ENCODE results near the gene KCNMB2. TPM values are rescaled to one million over a fixed set of nuclear protein-coding genes. Genes with fewer than 3 reads are reported as not detected.
A peak's percentile ranks its signal among the peaks of the same experiment; 100 is the strongest.

Gene KCNMB2
- total RNA-seq, 1 experiment from 2014 or later = not detected

GRCh38 chr3:178532476-178532875 lies 3.8 kb upstream of the KCNMB2 start:
- no peak overlapping the region for H3K4me2 ChIP-seq (ENCODE audit: low read length)
- H3K9me3 ChIP-seq (ENCODE audit: low read length) = no peaks in the 10 kb centered on the region
- DNase-seq (peak; percentile 10), ATAC-seq (no peak; the same call in 1 of the 2 replicates)
- H3K27me3 ChIP-seq (ENCODE audit: low read length) = peaks cover 66% of the 10 kb centered on the region
- H3K27ac ChIP-seq (ENCODE audit: low read length) = no peak overlapping the region
- H3K9me2 ChIP-seq (replicated peaks; ENCODE audit: low read length) = no peaks in the 10 kb centered on the region
- H3K9ac ChIP-seq (ENCODE audit: low read length) = no peak overlapping the region
- ChIA-PET CTCF (no interaction called here), POLR2A (ENCODE audit: unreplicated experiment) (no interaction called here)
- no peak for TF ChIP-seq EZH2phosphoT487 (IDR thresholded peaks at IDR 0.05; ENCODE audit: borderline replicate concordance, low read length)
- no peak for TF ChIP-seq EZH2 (IDR thresholded peaks at IDR 0.05; ENCODE audit: low read length, unreplicated experiment)
- TF ChIP-seq, protein P1, sequence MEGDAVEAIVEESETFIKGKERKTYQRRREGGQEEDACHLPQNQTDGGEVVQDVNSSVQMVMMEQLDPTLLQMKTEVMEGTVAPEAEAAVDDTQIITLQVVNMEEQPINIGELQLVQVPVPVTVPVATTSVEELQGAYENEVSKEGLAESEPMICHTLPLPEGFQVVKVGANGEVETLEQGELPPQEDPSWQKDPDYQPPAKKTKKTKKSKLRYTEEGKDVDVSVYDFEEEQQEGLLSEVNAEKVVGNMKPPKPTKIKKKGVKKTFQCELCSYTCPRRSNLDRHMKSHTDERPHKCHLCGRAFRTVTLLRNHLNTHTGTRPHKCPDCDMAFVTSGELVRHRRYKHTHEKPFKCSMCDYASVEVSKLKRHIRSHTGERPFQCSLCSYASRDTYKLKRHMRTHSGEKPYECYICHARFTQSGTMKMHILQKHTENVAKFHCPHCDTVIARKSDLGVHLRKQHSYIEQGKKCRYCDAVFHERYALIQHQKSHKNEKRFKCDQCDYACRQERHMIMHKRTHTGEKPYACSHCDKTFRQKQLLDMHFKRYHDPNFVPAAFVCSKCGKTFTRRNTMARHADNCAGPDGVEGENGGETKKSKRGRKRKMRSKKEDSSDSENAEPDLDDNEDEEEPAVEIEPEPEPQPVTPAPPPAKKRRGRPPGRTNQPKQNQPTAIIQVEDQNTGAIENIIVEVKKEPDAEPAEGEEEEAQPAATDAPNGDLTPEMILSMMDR (conservative IDR thresholded peaks at IDR 0.05; ENCODE audit: low read depth, low read length) = no peak
- H4K20me1 ChIP-seq (ENCODE audit: low read length) = no peaks in the 10 kb centered on the region
- H3F3A ChIP-seq (ENCODE audit: low read length, unreplicated experiment) = no peaks in the 10 kb centered on the region
- H2AFZ ChIP-seq (ENCODE audit: low read length) = no peak overlapping the region
- no peaks in the 10 kb centered on the region for H3K36me3 ChIP-seq (ENCODE audit: low read depth, low read length)
- no peaks in the 10 kb centered on the region for H3K79me2 ChIP-seq (ENCODE audit: low read length)
- H3K4me1 ChIP-seq (ENCODE audit: insufficient read depth, low read length) = no peaks in the 10 kb centered on the region
- BruUV-seq (replicated peaks) = no TSS peak
- intact Hi-C loops (cut with micrococcal nuclease) = loop anchor here (10.0 kb wide), 1 partner anchor 432 kb away; no protein-coding TSS in a partner anchor
- H3K4me3 ChIP-seq (ENCODE audit: low read length) = no peak overlapping the region

GRCh38 chr3:178537122-178537705 lies 978 bp downstream of the KCNMB2 start:
- ChIA-PET POLR2A (ENCODE audit: unreplicated experiment) (no interaction called here), CTCF (no interaction called here)
- ATAC-seq (no peak), DNase-seq (no peak)
- Histone ChIP-seq H3K27me3 (ENCODE audit: low read length) (peaks cover 89% of the 10 kb centered on the region), H3K4me2 (ENCODE audit: low read length) (no peak overlapping the region), H3K9me3 (ENCODE audit: low read length) (no peaks in the 10 kb centered on the region), H3K9ac (ENCODE audit: low read length) (no peak overlapping the region), H3K9me2 (replicated peaks; ENCODE audit: low read length) (no peaks in the 10 kb centered on the region), H3K79me2 (ENCODE audit: low read length) (no peaks in the 10 kb centered on the region), H2AFZ (ENCODE audit: low read length) (no peak overlapping the region), H3K36me3 (ENCODE audit: low read depth, low read length) (no peaks in the 10 kb centered on the region), H3K27ac (ENCODE audit: low read length) (no peak overlapping the region), H4K20me1 (ENCODE audit: low read length) (no peaks in the 10 kb centered on the region), H3K4me3 (ENCODE audit: low read length) (no peak overlapping the region), H3K4me1 (ENCODE audit: insufficient read depth, low read length) (no peaks in the 10 kb centered on the region), H3F3A (ENCODE audit: low read length, unreplicated experiment) (no peaks in the 10 kb centered on the region)
- intact Hi-C loops (cut with micrococcal nuclease) = loop anchor here (10.0 kb wide), 1 partner anchor 428 kb away; no protein-coding TSS in a partner anchor
- BruUV-seq (replicated peaks) = no TSS peak
- no peak for TF ChIP-seq EZH2 (IDR thresholded peaks at IDR 0.05; ENCODE audit: low read length, unreplicated experiment)

DNA sequence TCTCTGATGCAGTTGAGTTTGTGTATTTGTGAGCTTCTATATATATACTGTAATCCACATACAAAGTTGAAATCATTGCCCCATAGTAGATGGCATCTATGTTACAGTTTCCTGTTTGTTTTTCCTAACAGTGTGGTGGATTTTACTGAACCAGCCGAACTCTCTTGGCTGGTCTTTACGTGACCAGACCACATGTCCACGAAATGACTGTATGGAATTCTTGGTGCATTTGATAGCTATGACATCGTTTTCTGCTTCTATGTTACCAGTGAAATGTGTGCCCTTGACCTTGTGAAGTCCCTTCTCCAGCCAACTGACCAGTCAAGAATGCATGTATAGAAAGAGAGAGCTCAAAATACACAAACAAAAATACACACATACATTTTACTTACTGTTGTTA lies 1.8 kb downstream of the KCNMB2 start:
- Histone ChIP-seq H3K36me3 (ENCODE audit: low read depth, low read length) (no peaks in the 10 kb centered on the region), H3K4me3 (ENCODE audit: low read length) (no peak overlapping the region), H3K27ac (ENCODE audit: low read length) (no peak overlapping the region), H3K9me3 (ENCODE audit: low read length) (no peaks in the 10 kb centered on the region), H3K9me2 (replicated peaks; ENCODE audit: low read length) (no peaks in the 10 kb centered on the region), H3F3A (ENCODE audit: low read length, unreplicated experiment) (no peaks in the 10 kb centered on the region), H3K27me3 (ENCODE audit: low read length) (peaks cover 88% of the 10 kb centered on the region), H2AFZ (ENCODE audit: low read length) (no peak overlapping the region), H3K4me2 (ENCODE audit: low read length) (no peak overlapping the region), H3K79me2 (ENCODE audit: low read length) (no peaks in the 10 kb centered on the region), H4K20me1 (ENCODE audit: low read length) (no peaks in the 10 kb centered on the region), H3K9ac (ENCODE audit: low read length) (no peak overlapping the region), H3K4me1 (ENCODE audit: insufficient read depth, low read length) (no peaks in the 10 kb centered on the region)
- no TSS peak for BruUV-seq (replicated peaks)
- ATAC-seq (no peak), DNase-seq (no peak)
- intact Hi-C loops (cut with micrococcal nuclease) = loop anchor here (10.0 kb wide), 1 partner anchor 427 kb away; no protein-coding TSS in a partner anchor
- CTCF ChIA-PET = no interaction called here
- POLR2A ChIA-PET (ENCODE audit: unreplicated experiment) = no interaction called here
- TF ChIP-seq EZH2phosphoT487 (IDR thresholded peaks at IDR 0.05; ENCODE audit: borderline replicate concordance, low read length) (no peak), EZH2 (IDR thresholded peaks at IDR 0.05; ENCODE audit: low read length, unreplicated experiment) (no peak)
- TF ChIP-seq, protein P1 (conservative IDR thresholded peaks at IDR 0.05; ENCODE audit: low read depth, low read length) = no peak
